Heart right ventricle (tissue), 16 donors: Measurements from ENCODE around the gene PSAP. TPM values are rescaled to one million over a fixed set of nuclear protein-coding genes. Genes with fewer than 3 reads are reported as not detected.

Source experiments
- ATAC-seq, 8 donors: fragments of 200-7000 bp; cut with Tn5 transposase; one replicate each; pipeline ENCODE4 v1.9.1; 2020; ENCODE audit warnings: mild to moderate bottlenecking in 8 of 8, moderate library complexity in 8 of 8, moderate number of reproducible peaks in 1 of 8
- DNase-seq, 2 donors: peaks; one replicate each; pipeline ENCODE4 v3.0.0-alpha.2; 2020
- H3K27ac ChIP-seq, 10 donors: fragments of 200-600 bp; sonication (generic) in 2 of 10; one replicate each; pipeline versions ENCODE4 v1.5.0 to v1.8.0; 2020 to 2022; ENCODE audit warnings: mild to moderate bottlenecking in 3 of 10
- H3K27me3 ChIP-seq, 7 donors: fragments of 200-600 bp; one replicate each; pipeline ENCODE4 v1.8.0; 2021 to 2022; ENCODE audit warnings: mild to moderate bottlenecking in 2 of 7
- H3K36me3 ChIP-seq, 9 donors: fragments of 200-600 bp; sonication (generic) in 1 of 9; one replicate each; pipeline versions ENCODE4 v1.5.0 to v1.8.0; 2020 to 2022; ENCODE audit warnings: mild to moderate bottlenecking in 2 of 9
- H3K4me1 ChIP-seq, 9 donors: fragments of 200-600 bp; sonication (generic) in 1 of 9; one replicate each; pipeline versions ENCODE4 v1.5.0 to v1.8.0; 2020 to 2022; ENCODE audit warnings: mild to moderate bottlenecking in 4 of 9
- H3K4me3 ChIP-seq, 10 donors: fragments of 200-600 bp; sonication (generic) in 2 of 10; one replicate each; pipeline versions ENCODE4 v1.5.0 to v1.8.0; 2020 to 2022; ENCODE audit warnings: mild to moderate bottlenecking in 7 of 10, moderate library complexity in 2 of 10
- H3K9me3 ChIP-seq, 11 donors: fragments of 200-600 bp in 10 of 11; sonication (generic) in 2 of 11; one replicate each; pipeline versions ENCODE4 v1.5.0 to v1.8.0; 2013 to 2022; ENCODE audit warnings: mild to moderate bottlenecking in 2 of 11, control low read depth in 1 of 11, moderate library complexity in 1 of 11
- WGBS, 2 donors: extraction: QIAGEN DNeasy Blood & Tissue Kit; methylation state at CpG; one replicate each; pipeline ENCODE4 v1.1.7; 2013; ENCODE audit warnings: inconsistent platforms in 1 of 2; 5-methylcytosine and 5-hydroxymethylcytosine counted together
- intact Hi-C, 10 donors: fragments of 100-400 bp; cut with DNase I; formaldehyde crosslinking; loops; one replicate each; pipeline versions ENCODE4 v1.11.1 to v1.14.2; 2022
- polyA plus RNA-seq, 2 donors: library from polyadenylated mRNA; stranded (reverse); fragments of 200-250 nt; gene quantifications; one replicate each; pipeline ENCODE4 v1.2.3, GENCODE V29; 2013
- total RNA-seq, 10 donors: library from RNA; stranded (reverse); fragmentation: NEBNext Ultra II Directional in 3 of 10; extraction: Animal tissue kit (Norgen Biotek cat#: 25700) in 3 of 10; gene quantifications; one replicate each; pipeline versions ENCODE4 v1.2.1 to v1.2.4, GENCODE V29; 2021 to 2023
- TF ChIP-seq, protein P1 (sequence below), 9 donors: fragments of 200-600 bp; sonication (generic) in 2 of 9; IDR thresholded peaks; one replicate each; pipeline versions ENCODE4 v1.5.0 to v1.8.0; 2021 to 2022; ENCODE audit warnings: antibody characterized with exemption in 9 of 9, mild to moderate bottlenecking in 5 of 9, moderate library complexity in 1 of 9
- donor health status: Arrhythmogenic right ventricular cardiomyopathy.
- donor health status: ischemic (EF 13 %, LVEDD 7.1; RV severe dilation, severe dysfunction).
- donor health status: healthy with polysubstance abuse.
- donor health status: DM: no; HTN: yes; CAD: no.
- donor health status: DM: no; HTN: no; CAD: no.
- donor health status: ischemic (EF 25% LVEDD 6.9; RV normal size, moderate dysfunction).
- donor health status: ischemic (EF 25% LVEDD 5.7; RV mildly dilated, moderate dysfunction).
- donor health status: healthy.
- donor health status: DM: yes; HTN: yes; CAD: no.
- donor health status: Ischemic cardiomyopathy.
- donor health status: ischemic (EF 35%, LVEDD 5.7; RV mildly dilated, moderate dysfunction).
- donor health status: nonischemic (EF 11% LVEDD 7.7; RV severe dilation, severe dysfunction).
- donor health status: DM: yes; HTN: yes; CAD: no.
- donor health status: PGD.
- donor health status: ischemic (EF 29% LVEDD 5.4; RV normal size, mild dysfunction).
- donor health status: nonischemic (EF 23%, LVEDD 6.1; RV moderate dilation, normal function).

Gene PSAP
- total and polyA plus RNA-seq, 12 donors: 443 to 2,078 (median 1,616) TPM

DNA sequence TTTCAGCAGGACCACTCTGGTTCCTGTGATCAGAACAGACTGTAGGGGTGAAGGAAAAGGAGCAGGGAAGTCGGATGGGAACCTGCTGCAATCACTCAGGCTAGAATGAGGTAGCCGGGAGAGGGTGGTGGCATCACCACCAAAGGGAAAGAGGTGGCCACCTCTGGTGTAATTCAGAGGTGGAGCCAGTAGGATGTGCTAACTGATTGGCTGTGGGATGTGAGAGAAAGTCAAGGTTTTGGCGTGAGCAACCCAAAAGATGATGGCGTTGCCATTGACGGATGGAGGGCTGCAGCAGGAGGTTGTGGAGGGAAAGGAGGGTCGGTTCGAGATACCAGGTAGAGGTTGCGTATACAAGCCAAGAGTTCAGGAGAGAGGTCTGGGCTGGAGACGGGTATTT is 70.3 kb downstream of the PSAP start:
- ATAC-seq: no peak
- Histone ChIP-seq H3K9me3 (no peaks in the 10 kb centered on the region), H3K36me3 (no peaks in the 10 kb centered on the region), H3K4me1 (peaks cover 2 to 45% (median 16%) of the 10 kb centered on the region in 9 donors), H3K27ac (no peak overlapping the region), H3K4me3 (no peak overlapping the region), H3K27me3 (no peaks in the 10 kb centered on the region)
- TF ChIP-seq, protein P1, sequence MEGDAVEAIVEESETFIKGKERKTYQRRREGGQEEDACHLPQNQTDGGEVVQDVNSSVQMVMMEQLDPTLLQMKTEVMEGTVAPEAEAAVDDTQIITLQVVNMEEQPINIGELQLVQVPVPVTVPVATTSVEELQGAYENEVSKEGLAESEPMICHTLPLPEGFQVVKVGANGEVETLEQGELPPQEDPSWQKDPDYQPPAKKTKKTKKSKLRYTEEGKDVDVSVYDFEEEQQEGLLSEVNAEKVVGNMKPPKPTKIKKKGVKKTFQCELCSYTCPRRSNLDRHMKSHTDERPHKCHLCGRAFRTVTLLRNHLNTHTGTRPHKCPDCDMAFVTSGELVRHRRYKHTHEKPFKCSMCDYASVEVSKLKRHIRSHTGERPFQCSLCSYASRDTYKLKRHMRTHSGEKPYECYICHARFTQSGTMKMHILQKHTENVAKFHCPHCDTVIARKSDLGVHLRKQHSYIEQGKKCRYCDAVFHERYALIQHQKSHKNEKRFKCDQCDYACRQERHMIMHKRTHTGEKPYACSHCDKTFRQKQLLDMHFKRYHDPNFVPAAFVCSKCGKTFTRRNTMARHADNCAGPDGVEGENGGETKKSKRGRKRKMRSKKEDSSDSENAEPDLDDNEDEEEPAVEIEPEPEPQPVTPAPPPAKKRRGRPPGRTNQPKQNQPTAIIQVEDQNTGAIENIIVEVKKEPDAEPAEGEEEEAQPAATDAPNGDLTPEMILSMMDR (IDR thresholded peaks at IDR 0.05): no peak
- no peak for DNase-seq
- WGBS, 2 donors: 92 to 93% methylated on average over 9 of the region's 9 CpGs
- intact Hi-C loops: no loop called here

DNA sequence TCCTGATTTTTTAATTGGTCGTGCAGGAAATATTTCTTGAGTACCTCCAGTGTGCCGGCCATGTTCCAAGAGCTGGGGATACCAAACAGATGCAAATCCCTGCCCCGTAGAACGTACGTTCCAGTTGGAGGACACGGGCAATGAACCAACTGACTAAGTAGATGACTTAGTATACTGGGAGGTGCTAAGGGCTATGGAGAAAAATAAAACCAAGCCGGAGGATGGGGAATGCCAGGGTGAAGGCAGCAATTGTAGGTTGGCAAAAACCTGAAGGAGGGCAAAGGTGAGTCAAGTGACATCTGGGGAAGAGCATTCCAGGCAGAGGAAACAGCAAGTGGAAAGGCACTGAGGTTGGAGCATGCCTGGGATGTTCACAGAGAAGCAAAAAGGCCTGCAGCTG is 70.9 kb downstream of the PSAP start:
- Histone ChIP-seq H3K27ac (no peak overlapping the region), H3K4me1 (peaks cover 2 to 51% (median 22%) of the 10 kb centered on the region in 9 donors), H3K36me3 (no peaks in the 10 kb centered on the region), H3K4me3 (no peak overlapping the region), H3K9me3 (no peaks in the 10 kb centered on the region), H3K27me3 (no peaks in the 10 kb centered on the region)
- WGBS, 2 donors: 94 to 97% methylated on average over 7 of the region's 7 CpGs
- intact Hi-C loops: no loop called here
- no peak for DNase-seq
- no peak for ATAC-seq
- TF ChIP-seq, protein P1 (IDR thresholded peaks at IDR 0.05): no peak

DNA sequence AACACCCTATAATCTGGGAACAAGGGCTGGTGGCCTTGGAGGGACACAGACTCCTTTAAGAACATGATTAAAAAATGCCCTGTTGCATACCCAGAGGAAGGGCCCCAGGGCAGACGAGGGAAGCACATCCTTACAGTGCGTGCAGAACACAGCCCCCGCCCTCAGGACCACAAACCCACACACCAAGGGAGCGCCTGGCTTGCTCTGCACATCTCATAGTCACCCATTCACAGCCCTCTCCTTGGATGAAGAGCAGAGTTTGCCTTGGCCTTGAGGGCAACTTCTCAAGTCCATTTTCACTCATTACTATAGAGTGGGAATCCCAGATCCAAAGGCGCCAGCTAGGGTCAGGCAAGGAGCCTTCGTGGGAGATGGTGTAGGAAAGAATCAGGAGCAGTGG is 71.4 kb downstream of the PSAP start:
- intact Hi-C loops: loop anchor here in 1 of 10 donors (10.0 kb wide), 1 partner anchor 65 kb away; the partner anchor contains the start of gene C10orf105

DNA sequence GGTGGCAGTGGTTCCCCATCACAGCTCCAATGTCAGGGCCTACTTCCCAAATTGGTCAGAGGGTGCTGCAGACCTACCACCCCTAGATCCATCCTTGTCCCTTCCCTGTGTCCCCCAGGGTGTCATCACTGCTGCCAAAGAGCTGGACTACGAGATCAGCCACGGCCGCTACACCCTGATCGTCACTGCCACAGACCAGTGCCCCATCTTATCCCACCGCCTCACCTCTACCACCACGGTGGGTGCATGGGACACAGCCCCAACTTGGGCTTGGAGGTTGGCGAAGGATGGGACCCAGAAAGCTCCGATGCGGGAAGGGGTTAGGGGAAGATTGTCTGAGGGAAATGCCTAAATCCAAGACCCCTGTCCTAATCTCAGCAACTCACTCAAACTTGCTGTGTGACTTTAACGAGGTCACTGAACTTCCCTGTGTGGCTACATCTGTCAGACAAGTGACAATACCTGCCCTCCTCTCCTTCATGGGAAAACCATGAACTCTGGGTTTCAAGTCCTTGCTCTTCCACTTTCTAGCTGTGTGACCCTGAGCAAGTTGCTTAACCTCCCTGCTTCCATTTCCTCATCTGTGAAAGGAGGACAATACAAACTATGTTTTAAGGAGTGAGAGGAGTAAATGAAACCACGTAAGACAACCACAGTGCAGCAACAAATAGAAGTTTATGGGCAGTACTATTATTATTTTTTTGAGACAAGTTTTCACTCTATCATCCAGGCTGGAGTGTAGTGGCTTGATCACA is 72.8 kb downstream of the PSAP start:
- 76 to 94% methylated on average over 11 of the region's 11 CpGs for WGBS, 2 donors
- no peak for DNase-seq
- intact Hi-C loops: loop anchor here in 1 of 10 donors (10.0 kb wide), 1 partner anchor 63 kb away; the partner anchor contains the start of gene C10orf105

More for the DNA sequence above, 71.4 kb downstream of the PSAP start:
- Histone ChIP-seq H3K4me3 (no peak overlapping the region), H3K27ac (no peak overlapping the region), H3K36me3 (no peaks in the 10 kb centered on the region), H3K9me3 (no peaks in the 10 kb centered on the region), H3K27me3 (no peaks in the 10 kb centered on the region), H3K4me1 (peaks cover 8 to 56% (median 27%) of the 10 kb centered on the region in 9 donors)
- DNase-seq (no peak), ATAC-seq (no peak)
- TF ChIP-seq, protein P1 (IDR thresholded peaks at IDR 0.05): no peak
- 91 to 92% methylated on average over 6 of the region's 6 CpGs for WGBS, 2 donors

More for the DNA sequence above, 72.8 kb downstream of the PSAP start:
- Histone ChIP-seq H3K36me3 (no peaks in the 10 kb centered on the region), H3K9me3 (no peaks in the 10 kb centered on the region), H3K27me3 (no peaks in the 10 kb centered on the region), H3K4me1 (peaks cover 8 to 61% (median 32%) of the 10 kb centered on the region in 9 donors), H3K4me3 (no peak overlapping the region), H3K27ac (no peak overlapping the region)
- TF ChIP-seq, protein P1 (IDR thresholded peaks at IDR 0.05): no peak
- ATAC-seq: no peak
